ENCODE measurements around the gene OR9Q2.
A peak's percentile ranks its signal among the peaks of the same experiment; 100 is the strongest.

DNA sequence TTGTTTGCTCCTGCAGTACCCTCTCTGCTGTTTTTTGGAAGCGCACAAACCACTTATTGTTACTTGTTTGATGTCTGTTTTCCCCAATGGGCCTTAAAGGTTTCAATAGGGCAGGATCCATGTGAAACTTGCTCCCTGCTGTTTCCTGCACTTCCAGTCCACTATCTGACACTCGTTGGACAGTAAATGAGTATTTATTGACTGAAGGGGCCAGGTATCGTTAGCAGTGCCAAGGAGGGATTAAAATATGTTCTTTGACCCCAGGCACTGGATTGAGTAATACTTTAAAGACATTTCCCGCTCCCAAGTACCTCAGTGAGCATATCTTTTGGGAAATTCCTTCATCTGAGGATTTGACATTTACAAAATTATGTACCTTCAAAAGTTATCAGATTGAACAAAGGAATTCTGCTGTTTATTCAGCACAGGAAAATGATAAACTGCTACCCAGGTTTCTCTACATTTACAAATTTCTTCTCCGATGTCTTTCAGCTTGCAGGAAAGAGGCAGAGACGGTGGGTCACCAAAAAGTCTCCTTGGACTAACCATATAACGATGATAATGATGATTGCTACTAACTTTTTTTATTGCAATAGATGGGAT lies 23.3 kb upstream of the OR9Q2 start:
- TF ChIP-seq, protein P1, sequence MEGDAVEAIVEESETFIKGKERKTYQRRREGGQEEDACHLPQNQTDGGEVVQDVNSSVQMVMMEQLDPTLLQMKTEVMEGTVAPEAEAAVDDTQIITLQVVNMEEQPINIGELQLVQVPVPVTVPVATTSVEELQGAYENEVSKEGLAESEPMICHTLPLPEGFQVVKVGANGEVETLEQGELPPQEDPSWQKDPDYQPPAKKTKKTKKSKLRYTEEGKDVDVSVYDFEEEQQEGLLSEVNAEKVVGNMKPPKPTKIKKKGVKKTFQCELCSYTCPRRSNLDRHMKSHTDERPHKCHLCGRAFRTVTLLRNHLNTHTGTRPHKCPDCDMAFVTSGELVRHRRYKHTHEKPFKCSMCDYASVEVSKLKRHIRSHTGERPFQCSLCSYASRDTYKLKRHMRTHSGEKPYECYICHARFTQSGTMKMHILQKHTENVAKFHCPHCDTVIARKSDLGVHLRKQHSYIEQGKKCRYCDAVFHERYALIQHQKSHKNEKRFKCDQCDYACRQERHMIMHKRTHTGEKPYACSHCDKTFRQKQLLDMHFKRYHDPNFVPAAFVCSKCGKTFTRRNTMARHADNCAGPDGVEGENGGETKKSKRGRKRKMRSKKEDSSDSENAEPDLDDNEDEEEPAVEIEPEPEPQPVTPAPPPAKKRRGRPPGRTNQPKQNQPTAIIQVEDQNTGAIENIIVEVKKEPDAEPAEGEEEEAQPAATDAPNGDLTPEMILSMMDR (IDR thresholded peaks at IDR 0.05), result no peak
- peak; percentile 31 for TF ChIP-seq POLR2AphosphoS5 (IDR thresholded peaks at IDR 0.05)

Measured in prostate gland (tissue), 2 donors.